Activated B cell treated with CpG ODN at 0.5 μM for 24 hours (primary cell): ENCODE measurements around the gene YPEL4. TPM values are rescaled to one million over a fixed set of nuclear protein-coding genes. Genes with fewer than 3 reads are reported as not detected.
A peak's percentile ranks its signal among the peaks of the same experiment; 100 is the strongest.

Experiments used
- ATAC-seq: fragments of 200-7000 bp; cut with Tn5 transposase; one replicate; pipeline ENCODE4 v1.10.0; 2021; ENCODE audit warnings: low read depth, mild to moderate bottlenecking, moderate library complexity
- CTCF ChIA-PET: fragments of 350-600 bp; sonication (Branson Sonifier 250); formaldehyde crosslinking; loops from one replicate; lab custom pipeline; 2021; ENCODE audit warnings: antibody characterized with exemption; lab: Charles Lee
- POLR2A ChIA-PET: fragments of 350-600 bp; sonication (Branson Sonifier 250); formaldehyde crosslinking; loops from one replicate; lab custom pipeline; 2021; ENCODE audit warnings: antibody characterized with exemption; lab: Charles Lee
- DNase-seq: peaks from one replicate; pipeline ENCODE4 v3.0.0; 2022
- H3K27ac Mint-ChIP-seq: one replicate; pipeline ENCODE4 v1.8.0; 2020; ENCODE audit warnings: mixed read lengths
- H3K27me3 Mint-ChIP-seq: one replicate; pipeline ENCODE4 v1.8.0; 2021; ENCODE audit warnings: mixed read lengths
- H3K36me3 Mint-ChIP-seq: one replicate; pipeline ENCODE4 v1.8.0; 2021; ENCODE audit warnings: low read depth, mixed read lengths
- H3K4me1 Mint-ChIP-seq: one replicate; pipeline ENCODE4 v1.8.0; 2021; ENCODE audit warnings: mixed read lengths
- H3K4me3 Mint-ChIP-seq: one replicate; pipeline ENCODE4 v1.8.0; 2020; ENCODE audit warnings: mild to moderate bottlenecking, mixed read lengths
- H3K9me3 Mint-ChIP-seq: one replicate; pipeline ENCODE4 v1.8.0; 2020; ENCODE audit warnings: mixed read lengths
- intact Hi-C: fragments of 100-400 bp; cut with micrococcal nuclease; formaldehyde crosslinking; loops from one replicate; pipeline ENCODE4 v1.15.1; 2024
- total RNA-seq: library from RNA; stranded (reverse); gene quantifications from 2 replicates; pipeline ENCODE4 v1.2.3, GENCODE V29; 2022
- TF ChIP-seq, protein P1 (sequence below): fragments of 200-600 bp; IDR thresholded peaks from one replicate; pipeline ENCODE4 v1.8.0; 2022; ENCODE audit warnings: antibody characterized with exemption, mild to moderate bottlenecking

YPEL4 gene
- total RNA-seq, 1 donor from 2014 or later, result not detected

DNA sequence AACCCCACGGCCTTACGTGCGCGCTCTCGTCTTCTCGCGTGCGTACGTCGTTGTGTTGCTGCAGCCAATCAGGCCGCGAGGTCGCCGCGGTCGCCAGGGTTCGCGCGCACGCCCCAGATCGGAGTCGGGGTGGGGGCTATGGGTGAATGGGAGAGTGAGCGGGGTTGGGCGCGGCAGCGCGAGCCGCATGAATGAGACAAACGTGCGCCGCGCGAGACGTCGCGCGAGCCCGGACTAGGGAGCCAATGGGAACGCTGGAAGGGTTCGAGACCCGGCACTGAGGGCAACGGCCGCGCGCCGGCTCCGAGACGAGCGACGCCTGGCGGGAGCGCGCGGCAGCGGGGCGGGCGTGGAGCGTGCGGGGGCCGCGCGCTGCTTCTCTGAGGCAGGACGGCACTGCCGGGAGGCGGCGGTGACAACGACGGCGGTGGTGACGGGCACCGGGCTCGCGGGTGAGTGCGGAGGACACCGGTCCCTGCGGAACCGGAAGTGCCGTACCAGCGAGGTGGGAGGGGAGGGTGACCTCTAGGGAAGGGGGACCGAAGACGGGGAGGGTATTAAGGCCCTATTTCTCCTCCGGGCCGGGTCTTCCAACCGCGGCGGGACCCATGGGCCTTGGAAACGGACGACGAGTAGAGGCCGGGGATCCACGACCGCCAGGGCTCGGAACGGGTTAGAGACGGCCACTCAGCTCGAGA is 18.2 kb upstream of the YPEL4 start, which contains the start of gene ZDHHC5:
TSS of gene ZDHHC5 (plus strand) at position 379 of the 698 bp plus-strand sequence. CDS start 4,977 bp downstream, outside the sequence.
- ATAC-seq (peak; percentile 80), DNase-seq (peak; percentile 97)
- ChIA-PET POLR2A (interaction anchor here (0.7 to 2.7 kb wide), 11 partner anchors 10 to 333 kb away, joined by 3 to 16 read pairs (median 6); partner anchors contain the start of genes CLP1, MED19, SELENOH and SSRP1), CTCF (interaction anchor here (1.0 to 1.7 kb wide), 2 partner anchors 23 to 132 kb away, joined by 3 to 8 read pairs; no protein-coding TSS in a partner anchor)
- H3K4me1 Mint-ChIP-seq, result peaks cover 49% of the 10 kb centered on the region
- H3K27me3 Mint-ChIP-seq, result no peaks in the 10 kb centered on the region
- peak within 1 kb of the TSS; percentile 99 for H3K27ac Mint-ChIP-seq
- peaks cover 36% of the 10 kb centered on the region for H3K36me3 Mint-ChIP-seq
- H3K4me3 Mint-ChIP-seq, result peak within 1 kb of the TSS; percentile 89
- TF ChIP-seq, protein P1, sequence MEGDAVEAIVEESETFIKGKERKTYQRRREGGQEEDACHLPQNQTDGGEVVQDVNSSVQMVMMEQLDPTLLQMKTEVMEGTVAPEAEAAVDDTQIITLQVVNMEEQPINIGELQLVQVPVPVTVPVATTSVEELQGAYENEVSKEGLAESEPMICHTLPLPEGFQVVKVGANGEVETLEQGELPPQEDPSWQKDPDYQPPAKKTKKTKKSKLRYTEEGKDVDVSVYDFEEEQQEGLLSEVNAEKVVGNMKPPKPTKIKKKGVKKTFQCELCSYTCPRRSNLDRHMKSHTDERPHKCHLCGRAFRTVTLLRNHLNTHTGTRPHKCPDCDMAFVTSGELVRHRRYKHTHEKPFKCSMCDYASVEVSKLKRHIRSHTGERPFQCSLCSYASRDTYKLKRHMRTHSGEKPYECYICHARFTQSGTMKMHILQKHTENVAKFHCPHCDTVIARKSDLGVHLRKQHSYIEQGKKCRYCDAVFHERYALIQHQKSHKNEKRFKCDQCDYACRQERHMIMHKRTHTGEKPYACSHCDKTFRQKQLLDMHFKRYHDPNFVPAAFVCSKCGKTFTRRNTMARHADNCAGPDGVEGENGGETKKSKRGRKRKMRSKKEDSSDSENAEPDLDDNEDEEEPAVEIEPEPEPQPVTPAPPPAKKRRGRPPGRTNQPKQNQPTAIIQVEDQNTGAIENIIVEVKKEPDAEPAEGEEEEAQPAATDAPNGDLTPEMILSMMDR, result no peak
- intact Hi-C loops, result loop anchor here (1.0 to 10.0 kb wide), 13 partner anchors 11 to 1887 kb away; partner anchors contain the start of genes CLP1, FAM111A, MED19 and SELENOH
- no peaks in the 10 kb centered on the region for H3K9me3 Mint-ChIP-seq

DNA sequence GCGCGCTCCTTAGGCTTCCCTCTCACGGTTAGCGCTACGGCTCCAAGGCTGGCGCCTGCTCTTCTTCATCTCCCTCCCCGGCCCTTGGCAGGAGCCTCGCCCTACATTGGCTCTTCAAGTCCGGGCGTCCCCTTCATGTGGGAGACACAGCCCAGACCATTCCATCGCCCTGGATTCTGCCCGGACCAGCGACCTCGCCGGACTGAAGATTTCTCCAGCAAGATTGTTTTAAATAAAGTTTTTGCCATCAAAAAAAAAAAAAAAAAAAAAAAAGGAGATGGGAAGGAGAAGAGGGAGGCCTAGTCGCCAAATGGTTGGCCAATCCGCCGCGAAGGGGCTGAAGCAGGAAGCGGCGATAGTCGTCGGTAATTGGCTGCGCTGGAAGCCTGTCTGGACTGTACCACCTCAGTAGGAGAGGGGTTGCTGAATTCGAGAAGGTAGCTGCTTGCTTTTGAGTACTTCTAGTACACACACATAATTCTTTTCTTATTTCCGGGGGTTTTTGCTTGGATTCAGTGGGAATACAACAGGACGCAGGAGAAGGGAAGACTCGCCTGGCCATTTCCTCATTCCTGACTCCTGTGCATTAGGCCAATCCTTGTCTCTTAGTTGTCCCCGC is 17.5 kb upstream of the YPEL4 start:
- peak; percentile 74 for ATAC-seq
- H3K36me3 Mint-ChIP-seq, result peaks cover 36% of the 10 kb centered on the region
- H3K27ac Mint-ChIP-seq, result peak overlapping the region; percentile 99
- ChIA-PET CTCF (interaction anchor here (0.9 to 1.7 kb wide), 4 partner anchors 9 to 321 kb away, joined by 3 to 8 read pairs (median 4); no protein-coding TSS in a partner anchor), POLR2A (interaction anchor here (0.7 to 2.7 kb wide), 12 partner anchors 9 to 911 kb away, joined by 3 to 16 read pairs (median 5); partner anchors contain the start of genes CLP1, MED19, SELENOH and SSRP1)
- peaks cover 48% of the 10 kb centered on the region for H3K4me1 Mint-ChIP-seq
- peak; percentile 73 for DNase-seq
- no peaks in the 10 kb centered on the region for H3K27me3 Mint-ChIP-seq
- H3K9me3 Mint-ChIP-seq, result no peaks in the 10 kb centered on the region
- TF ChIP-seq, protein P1, result no peak
- H3K4me3 Mint-ChIP-seq, result peak overlapping the region; percentile 89
- intact Hi-C loops, result loop anchor here (1.0 to 10.0 kb wide), 12 partner anchors 10 to 1888 kb away; partner anchors contain the start of genes CLP1, FAM111A, MED19 and SELENOH

DNA sequence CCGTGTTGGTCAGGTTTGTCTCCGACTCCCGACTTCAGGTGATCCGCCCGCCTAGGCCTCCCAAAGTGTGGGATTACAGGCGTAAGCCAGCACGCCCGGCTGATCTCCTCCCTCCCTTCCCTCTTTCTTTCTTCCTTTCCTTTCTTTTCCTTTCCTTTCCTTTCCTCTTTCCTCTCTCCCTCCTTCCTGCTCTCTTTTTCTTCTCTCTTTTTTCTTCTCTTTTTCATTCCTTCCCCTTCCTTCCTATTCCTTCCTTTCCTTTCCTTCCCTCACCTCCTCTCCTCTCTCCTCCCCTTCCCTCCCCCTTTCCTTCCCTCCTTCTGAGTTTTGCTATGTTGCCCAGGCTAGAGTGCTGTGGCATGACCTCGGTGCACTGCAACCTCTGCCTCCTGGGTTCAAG is 14.3 kb upstream of the YPEL4 start:
- DNase-seq (no peak), ATAC-seq (no peak)
- ChIA-PET POLR2A (no interaction called here), CTCF (interaction anchor here (1.3 kb wide), 1 partner anchor 137 kb away, joined by 3 read pairs; no protein-coding TSS in a partner anchor)
- H3K36me3 Mint-ChIP-seq, result peaks cover 46% of the 10 kb centered on the region
- intact Hi-C loops, result loop anchor here (10.0 kb wide), 1 partner anchor 1891 kb away; no protein-coding TSS in a partner anchor
- TF ChIP-seq, protein P1, result no peak
- H3K27ac Mint-ChIP-seq, result no peak overlapping the region
- no peaks in the 10 kb centered on the region for H3K27me3 Mint-ChIP-seq
- H3K4me3 Mint-ChIP-seq, result no peak overlapping the region
- H3K4me1 Mint-ChIP-seq, result peaks cover 30% of the 10 kb centered on the region
- no peaks in the 10 kb centered on the region for H3K9me3 Mint-ChIP-seq

DNA sequence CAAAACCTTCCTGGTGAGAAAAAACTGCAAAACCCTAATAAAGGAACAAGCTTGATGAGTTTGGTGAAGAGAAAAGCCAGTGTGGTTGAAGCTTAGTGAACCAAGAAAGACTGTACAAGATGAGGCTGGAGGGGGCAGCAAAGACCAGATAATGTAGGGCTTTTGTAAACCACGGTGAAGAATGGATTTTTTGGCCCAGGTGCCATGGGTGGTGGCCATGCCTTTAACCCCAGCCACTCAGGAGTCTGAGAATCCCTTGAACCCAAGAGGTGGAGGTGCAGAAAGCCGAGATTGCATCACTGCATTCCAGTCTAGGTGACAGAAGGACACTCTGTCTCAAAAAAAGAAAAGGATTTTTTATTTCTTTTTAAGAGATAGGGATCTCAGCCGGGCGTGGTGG is 13.2 kb upstream of the YPEL4 start:
- Mint-ChIP-seq H3K9me3 (no peaks in the 10 kb centered on the region), H3K4me1 (peaks cover 32% of the 10 kb centered on the region), H3K36me3 (peaks cover 48% of the 10 kb centered on the region), H3K27me3 (no peaks in the 10 kb centered on the region), H3K27ac (no peak overlapping the region), H3K4me3 (no peak overlapping the region)
- ATAC-seq, result no peak
- intact Hi-C loops, result loop anchor here (10.0 kb wide), 1 partner anchor 1892 kb away; no protein-coding TSS in a partner anchor
- ChIA-PET CTCF (interaction anchor here (0.7 to 1.3 kb wide), 2 partner anchors 15 to 849 kb away, joined by 3 read pairs; no protein-coding TSS in a partner anchor), POLR2A (no interaction called here)
- TF ChIP-seq, protein P1, result no peak
- no peak for DNase-seq
